ENCODE measurements around the gene ZNF32.
A peak's percentile ranks its signal among the peaks of the same experiment; 100 is the strongest.
"Not testable (repeated sequence)": the region's sequence is repeated elsewhere in the genome, so short reads cannot be mapped to it uniquely, and the experiment has no call there.

The ZNF32 gene

DNA sequence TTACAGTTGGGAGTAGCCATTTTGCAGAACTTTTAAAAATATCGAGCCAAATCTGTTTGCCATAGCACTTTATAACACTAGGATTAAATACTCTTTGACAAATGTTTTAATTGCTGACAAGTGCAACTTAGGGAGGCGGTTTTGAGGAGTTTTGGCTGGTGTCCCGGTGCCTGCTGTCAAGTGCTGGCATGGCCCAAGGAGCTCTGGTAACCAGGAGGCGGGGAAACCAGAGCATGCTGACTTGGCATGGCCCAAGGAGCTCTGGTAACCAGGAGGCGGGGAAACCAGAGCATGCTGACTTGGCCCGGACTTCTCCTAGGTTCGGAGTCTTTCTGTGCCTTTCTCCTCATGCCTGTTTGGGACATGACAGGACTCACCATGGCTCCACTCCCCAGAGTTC, 30.8 kb upstream of the ZNF32 start:
- no peak for DNase-seq

DNA sequence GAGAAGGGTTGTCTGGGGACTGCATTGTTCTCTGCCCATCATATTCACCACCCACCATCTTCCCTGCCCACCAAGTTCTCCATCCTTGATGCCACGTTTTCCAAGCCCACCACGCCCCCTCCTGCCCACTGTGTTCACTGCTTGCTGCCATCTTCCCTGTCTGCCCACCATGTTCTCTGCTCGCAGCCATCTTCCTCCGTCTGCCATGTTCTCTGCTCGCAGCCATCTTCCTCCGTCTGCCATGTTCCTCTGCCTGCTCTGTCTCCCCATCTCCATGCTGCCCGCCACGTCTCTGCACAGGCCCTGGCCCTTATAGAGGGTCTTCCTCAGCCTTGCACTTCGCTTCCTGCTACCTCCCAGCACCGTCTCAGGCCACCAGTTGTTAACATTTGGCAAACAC, 30.0 kb upstream of the ZNF32 start:
- DNase-seq = no peak

DNA sequence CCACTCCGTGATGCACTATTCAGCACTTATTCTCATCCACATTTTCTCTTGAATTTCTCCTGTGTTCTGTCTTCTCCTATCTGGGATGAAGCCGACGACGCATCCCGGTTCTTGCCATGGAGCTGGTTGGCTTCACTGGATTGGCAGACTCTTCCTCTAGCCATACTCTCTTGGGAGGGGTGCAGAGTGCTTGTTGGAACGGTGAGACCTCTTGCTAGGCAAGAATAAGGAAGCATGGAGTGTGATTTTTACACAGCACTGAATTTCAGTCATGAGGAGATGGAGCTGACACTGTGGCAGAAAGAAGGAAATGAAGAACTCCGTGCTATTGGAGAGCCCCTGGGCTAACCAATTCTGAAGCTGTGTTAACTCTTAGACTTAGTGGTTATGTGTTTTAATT, 28.2 kb upstream of the ZNF32 start:
- DNase-seq = no peak

DNA sequence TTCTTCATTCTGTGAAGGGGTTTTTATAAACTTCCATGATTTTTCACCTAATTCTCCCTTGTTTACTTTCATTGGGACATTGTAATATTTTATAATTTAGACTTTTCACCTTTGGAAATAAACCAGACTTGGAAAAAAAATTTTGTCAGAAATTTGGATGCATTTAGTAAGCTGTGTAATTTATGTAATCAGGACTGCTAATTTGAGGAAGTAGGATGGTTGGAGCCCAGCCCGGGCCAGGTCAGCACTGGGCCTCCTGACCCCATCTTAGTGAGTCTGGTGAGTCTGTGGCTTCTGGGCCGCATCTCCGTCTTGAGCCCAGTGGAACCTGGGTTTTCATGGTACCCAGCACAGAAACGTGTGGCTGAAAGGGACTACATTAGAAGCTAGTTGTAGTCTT, 27.6 kb upstream of the ZNF32 start:
- no peak for DNase-seq

DNA sequence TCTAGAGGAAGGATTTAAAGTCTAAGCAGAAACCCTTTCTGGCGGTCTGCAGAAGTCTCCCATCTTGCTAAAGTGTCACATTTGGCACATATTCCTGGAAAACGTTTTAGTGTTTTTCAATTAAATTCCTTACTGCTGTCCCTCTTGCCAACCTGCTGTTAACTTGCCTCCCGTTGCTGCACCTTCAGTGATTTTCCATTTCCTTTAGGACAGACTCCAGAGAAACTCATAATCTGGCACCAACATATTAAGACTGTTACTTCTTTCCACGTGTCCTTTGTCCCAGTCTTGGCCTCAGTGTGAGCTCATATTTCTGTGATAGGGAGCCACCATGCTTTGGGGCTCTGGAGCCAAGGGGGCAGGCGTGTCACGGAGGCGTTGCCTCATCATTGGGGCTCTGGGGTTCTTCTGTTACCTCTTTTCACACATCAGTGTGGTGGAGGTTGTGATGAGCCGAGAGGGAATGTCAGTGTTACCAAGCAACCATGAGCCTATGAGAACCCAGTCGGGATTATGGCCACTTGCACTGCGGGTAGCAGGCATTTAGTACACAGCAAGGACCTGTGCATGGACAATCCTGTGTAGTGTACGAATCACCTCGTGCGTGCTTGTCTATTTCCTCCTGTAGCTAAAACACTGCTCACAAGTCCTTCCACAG, 26.0 kb upstream of the ZNF32 start:
- no peak for DNase-seq

DNA sequence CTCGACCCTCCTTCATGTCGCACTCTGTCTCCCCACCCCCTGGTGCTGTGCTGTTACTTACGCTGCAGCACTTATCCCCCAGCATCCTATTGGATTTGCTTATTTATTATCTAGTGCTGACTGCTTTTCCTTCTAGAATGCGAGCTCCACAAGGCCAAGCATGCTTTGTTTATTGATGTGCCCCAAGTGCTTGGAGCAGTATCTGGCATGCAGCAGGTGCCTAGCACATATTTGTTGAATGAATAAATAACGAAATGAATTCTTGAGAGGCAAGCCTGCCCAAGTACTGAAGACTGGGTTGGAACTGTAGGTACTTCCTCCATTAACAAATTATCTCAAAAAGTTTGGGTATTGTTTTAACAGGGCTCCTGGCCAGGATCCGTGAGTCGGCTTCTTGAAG, 24.8 kb upstream of the ZNF32 start:
- no peak for DNase-seq

DNA sequence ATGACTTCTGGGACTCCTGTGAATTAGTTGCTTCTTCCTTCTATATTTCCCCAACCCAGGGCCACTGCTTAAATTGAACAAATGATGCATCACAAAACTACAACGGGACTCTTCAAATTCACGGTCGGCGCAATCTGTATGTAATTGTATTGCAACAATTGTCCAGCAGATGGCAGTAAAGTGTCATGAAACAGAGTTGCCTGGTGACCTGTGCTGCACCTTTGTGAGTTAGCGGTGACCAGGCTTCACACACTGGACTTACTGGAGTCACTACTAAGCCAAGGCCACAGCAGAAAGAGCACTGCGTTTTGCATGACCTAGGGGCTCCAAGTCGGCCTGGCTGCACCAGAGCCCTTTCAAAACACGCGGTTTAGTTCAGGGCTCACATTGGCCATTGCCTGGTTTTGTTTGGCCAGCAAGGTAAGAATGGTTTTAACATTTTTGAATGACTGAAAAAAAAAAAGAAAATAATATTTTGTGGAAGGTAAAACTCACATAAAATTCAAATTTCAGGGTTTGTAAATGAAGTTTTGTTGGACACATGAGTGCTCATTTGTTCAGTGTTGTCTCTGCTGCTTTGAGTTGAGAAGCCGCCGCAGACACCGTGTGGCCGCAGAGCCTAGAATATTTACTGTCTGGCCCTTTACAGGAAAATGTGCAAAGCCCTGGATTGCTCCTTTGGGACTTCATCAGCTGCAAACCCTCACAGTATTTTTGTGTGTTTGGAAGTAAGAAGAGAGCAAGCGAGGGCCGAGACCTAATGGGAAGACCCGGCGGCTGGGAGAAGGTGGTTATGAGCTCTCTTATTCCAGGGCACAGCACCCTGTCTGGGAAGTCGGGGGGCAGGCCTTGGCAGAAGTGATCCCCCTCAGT, 23.2 kb upstream of the ZNF32 start:
- peak; percentile 28 for DNase-seq

DNA sequence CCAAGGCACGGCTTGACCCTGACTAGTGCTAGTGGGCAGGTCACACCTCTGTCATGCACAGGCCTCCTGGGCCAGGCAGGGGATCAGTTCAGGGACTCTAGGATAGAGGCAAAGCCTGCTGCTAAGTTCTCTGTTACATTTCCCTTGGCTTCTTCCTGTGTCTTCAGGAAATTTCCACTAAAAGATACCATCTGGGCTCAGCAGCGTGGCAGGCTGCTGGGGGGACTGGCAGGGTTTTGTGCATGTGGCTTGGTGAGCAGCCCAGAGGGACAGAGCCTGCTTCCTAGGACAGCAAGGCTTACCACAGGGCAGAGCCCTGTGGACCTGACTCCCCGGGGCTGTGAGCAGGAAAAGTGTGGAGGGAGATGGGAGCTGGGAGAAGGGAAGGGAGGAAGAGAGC, 20.7 kb upstream of the ZNF32 start:
- DNase-seq = no peak

DNA sequence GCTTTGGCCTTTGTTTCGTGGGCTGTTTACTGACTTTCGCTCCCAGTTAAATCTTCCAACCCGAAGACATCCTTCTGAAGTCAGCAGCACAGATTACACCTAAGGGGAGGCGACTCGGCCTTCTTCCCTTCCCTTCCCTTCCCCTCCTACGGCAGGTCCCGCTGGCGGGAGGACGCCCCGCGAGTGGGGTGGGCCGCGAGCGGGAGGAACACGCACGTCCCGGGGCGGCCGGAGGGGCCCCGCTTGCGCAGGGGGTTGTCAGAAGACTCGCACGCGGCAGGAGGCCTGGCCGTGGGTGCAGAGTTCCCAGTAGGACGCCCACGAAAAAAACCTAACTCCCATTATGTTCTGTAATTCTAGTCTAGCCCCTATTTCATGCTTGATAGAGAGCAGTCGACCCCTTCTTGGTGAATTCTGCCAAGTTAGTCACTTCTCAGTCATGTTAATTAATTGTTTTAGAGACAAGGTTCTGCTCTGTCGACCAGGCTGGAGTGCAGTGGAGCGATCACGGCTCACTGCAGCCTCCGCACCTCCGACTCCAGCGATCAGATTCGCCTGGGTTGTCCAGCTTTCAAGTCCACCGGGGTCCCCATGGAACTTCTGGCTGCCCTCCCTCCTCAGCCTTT, 19.2 kb upstream of the ZNF32 start:
- DNase-seq = no peak

DNA sequence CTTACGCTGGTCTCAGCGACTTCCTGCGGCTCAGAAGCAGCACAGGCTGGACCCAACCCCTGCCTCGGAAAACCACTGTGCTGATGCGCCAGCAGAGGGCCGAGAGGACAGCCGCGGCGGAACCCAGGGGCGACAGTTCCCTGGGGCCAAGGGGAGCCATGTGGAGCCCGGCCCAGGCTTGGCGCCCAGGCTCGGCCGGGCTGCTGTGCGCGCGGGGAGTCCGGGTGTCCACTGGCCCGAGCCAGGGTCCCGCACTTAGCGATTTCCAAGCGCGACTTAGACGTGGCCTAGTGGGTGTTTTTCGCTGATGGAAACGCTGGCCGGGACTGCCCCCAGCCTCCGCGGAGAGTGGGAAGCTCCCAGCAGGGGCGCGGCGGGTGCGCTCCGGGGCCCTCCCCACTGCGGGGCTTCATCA, 18.6 kb upstream of the ZNF32 start:
- DNase-seq = no peak

DNA sequence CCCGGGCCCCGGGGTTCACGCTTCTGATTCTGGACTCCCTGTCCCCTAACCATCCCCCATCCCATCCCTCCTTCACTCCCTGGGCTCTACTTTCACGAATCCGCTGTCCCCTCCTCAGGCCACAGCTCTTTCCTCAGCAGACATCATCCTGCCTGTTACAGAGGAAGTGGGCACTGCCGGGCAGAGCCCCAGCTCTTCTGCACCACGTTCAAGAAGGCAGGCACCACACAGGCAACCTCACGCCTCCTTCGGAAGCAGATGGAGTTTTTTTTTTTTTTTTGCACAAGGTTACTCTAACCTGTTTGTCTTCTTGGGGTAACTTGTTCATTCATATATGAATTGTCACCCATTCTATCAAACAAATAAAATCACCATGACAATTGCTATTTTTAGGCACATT, 17.9 kb upstream of the ZNF32 start:
- DNase-seq = no peak

DNA sequence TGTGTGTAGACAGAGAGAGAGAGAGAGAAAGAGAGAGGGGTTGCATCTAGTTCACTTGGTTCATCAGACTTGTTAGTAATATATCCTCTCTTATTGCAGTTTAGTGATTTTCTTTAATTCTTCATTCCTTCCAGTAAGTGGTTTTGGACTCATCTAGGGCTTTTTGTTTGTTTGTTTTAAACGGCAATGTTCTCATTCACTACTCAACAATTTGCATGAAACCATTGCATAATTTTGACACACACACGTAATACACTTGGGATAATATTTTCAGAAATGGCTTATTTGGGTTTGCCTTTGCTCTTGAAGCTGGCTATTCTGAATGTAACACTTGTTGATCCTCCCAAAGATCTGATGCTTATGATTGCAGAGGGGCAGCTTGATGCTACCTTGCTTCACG, 16.4 kb upstream of the ZNF32 start:
- DNase-seq = no peak

DNA sequence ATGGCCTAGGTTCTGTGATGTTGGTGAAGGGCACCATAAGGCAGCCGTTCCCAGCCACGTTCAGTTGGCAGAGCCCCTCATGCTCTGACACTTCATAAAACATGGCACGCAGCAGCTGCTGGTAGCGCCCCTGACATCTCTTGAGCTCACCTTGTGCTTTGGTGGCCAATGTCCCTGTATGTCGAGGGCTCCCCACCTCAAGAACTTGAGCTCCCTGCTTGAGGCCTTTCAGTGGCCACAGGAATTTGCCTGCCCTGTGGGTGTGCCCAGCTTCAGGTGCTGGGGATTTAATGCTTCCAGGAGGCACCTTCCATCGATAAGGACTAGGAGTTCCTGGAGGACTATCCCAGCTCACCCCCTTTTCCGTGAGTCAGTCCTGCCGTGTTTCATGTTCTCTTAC, 9.5 kb upstream of the ZNF32 start:
- no peak for DNase-seq

DNA sequence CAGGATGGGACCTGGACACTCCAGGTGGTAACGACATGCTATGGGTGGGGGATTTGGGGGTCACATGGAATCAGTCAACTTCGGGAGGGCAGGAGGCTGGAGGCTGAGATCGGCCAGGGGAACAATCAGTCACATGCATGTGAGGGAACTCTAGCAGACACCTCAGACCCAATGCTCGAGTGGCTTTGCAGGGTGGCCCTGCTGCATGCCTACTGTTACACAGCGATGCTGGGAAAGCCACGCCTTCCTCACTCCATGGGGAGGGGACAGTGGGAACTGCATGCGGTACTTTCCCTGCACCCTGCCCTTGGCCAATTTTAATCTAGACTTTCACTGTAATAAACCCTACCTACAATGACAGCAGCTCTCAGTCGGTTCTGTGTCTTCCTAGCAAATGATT, 6.6 kb upstream of the ZNF32 start:
- no peak for DNase-seq

DNA sequence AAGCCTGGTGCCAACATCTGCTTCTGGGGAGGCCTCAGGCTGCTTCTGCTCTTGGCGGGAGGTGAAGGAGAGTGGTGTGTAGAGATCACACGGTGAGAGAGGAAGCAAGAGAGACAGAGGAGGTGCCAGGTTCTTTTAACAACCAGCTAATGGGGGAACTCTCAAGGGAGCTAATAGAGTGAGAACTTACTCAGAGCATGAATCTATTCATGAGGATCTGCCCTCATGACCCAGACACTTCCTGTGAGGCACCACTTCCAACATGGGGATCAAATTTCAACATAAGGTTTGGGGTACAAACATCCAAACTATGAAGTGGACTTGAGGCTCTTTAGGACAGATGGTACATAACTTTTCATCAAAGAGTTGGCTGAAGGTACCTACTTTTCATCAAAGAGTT, 5.1 kb upstream of the ZNF32 start:
- DNase-seq = no peak

DNA sequence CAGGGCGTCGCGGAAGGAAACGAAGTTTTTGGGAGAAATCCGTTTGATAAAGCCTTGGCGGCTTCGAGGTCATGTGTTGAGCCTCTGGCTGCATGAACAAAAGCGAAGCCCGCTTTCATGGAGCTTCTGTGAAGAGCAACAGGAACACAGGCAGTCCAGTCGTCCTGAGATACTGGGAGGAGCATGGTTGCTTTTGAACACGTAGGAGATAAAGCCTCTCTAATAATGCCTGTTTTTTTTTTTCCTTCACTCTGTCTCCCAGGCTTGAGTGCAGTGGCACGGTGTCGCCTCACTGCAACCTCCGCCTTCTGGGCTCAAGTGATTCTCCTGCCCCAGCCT, 473 bp upstream of the ZNF32 start:
- DNase-seq = no peak

DNA sequence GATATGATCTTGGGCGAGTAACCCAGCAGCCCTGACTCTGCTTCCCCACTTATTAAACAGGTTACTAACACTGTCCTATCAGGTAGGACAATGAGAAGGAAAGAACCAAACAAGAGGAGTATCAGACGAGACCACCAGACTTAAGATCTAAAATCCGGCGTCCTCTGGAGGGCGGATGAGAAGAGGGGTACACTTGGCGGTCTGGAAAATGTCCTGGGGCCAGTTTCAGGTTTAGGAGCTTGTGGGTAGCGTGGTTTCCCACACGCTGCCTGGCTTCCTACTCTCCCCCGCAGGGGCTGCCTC, 635 bp downstream of the ZNF32 start:
- no peak for DNase-seq

DNA sequence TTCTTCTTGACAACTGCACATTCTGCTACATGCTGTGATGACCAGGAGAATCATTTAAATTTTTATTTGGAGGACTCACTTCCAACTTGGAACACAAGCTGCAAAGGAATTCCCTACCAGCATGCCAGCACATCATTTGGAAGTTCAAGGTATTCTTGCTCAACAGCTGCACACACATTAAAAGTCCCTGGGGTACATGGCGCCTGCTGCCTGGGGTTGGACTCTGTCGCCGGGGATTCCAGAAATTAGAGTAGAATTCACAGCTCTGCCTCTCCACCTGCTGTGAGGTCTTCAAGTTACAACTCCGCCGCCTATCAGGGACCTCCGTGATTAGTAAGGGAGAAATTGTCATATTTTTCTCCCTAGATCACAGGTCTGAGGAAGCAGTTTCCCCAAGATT, 1.1 kb downstream of the ZNF32 start:
- DNase-seq = no peak

DNA sequence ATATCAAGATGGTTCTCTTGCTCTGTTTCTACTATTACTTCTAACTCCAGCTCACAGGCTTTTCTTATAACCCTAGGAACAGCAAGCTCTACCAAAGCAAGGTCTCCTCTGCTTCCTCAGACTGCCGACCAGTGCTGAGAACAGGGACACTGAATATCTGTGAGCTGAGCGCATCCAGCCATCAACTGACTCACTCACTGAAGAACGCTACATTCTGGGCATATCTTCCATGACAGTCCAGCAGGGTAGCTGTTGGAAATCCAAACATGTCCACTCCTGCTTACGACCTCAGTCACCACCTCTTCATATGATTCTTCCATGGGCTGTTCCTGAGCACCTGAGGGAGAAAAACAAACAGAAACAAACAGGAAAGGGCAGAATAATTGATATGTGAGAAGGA, 2.8 kb downstream of the ZNF32 start:
- no peak for DNase-seq

DNA sequence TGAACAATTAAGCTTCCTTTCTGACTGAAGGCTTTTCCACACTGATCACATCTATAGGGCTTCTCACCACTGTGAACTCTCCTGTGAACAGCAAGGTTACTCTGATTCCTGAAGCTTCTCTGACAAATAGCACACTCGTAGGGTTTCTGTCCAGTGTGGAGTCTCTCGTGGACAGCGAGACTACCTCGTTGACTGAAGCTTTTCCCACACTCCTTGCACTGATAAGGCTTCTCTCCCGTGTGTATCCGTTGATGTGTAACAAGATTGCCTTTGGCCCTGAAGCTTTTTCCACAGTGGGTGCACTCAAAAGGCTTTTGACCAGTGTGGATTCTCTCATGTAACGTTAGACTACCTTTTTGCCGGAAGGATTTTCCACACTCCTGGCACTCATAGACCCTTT, 4.4 kb downstream of the ZNF32 start:
- DNase-seq = no peak

DNA sequence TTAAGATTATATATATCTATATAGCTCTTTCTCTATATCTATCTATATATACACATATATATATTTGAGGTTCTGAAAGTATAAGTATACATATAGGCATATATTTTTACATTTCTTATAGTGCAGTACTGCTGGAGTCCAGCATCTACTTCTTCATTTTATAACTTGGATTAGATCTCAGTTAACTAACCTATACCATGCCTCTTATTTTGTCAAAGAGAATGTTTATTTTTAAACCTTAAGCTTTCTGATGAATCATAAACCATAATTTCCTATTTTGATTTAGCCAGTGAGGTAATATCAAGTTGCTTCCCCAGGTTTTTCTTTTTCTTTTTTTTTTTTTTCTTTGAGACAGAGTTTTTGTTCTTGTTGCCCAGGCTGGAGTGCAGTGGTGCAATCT, 8.1 kb downstream of the ZNF32 start:
- DNase-seq = no peak

DNA sequence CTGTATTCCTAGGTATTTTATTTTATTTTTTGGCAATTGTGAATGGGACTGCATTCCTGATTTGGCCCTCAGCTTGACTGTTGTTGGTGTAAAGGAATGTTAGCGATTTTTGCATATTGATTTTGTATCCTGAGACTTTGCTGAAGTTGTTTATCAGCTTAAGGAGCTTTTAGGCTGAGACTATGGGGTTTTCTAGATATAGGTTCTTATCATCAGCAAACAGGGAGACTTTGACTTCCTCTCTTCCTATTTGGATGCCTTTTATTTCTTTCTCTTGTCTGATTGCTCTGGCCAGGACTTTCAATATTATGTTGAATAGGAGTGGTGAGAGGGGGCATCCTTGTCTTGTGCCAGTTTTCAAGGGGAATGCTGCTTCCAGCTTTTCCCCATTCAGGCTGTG, 12.9 kb downstream of the ZNF32 start:
- DNase-seq = not testable (repeated sequence)

DNA sequence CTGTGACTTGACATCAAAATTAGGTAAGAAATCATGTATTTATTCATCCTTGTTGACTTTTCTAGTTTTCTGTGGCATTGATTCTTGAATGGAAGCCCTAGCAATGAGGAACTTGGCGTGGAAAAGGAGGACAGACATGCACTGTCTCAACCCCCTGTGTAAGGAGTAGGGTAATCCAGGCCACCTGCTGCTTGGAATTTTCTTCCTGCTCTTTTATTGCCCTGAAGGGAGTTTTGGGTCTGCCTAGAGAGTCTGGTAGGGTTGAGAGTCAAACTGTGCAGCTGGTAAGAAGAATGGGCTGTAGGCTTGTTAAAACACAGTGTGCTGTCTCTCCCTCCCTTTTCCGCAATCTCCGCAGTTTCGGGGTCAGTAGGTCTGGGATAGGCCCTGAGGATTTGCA, 19.7 kb downstream of the ZNF32 start:
- no peak for DNase-seq

DNA sequence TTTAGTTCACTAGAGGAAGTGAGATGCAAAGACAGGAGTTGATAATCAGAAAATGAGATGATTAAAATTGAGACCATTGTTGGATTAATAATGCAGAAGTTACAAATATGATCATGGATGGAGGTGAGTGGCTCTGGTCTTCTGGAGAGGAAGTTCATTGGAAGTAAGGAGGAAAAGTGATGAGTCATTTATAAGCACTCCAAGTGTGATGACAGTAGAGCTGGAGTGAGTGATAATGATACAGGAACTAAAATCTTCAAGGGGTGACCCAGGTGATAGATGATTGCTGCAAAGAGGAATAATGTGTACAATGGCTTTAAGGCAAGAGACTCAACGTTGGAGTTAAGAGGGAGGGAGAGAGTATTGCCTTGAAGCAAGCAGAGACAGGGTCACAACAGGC, 20.7 kb downstream of the ZNF32 start:
- DNase-seq = no peak

DNA sequence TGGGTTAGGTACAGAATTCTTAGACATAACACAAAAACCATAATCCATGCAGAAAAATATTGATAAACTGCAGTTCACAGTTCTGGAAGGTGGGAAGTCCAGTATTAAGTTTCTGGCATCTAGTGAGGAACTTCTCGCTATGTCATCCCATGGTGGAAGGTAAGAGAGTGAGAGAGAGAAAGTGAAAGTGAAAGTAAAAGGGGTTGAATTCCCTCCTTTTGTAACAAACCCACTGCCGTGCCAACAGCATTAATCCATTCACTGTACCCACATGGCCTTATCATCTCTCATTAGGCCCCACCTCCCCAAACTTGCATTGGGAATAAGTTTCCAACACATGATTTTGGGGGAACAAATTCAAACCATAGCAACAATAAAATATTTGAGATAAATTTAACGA, 25.3 kb downstream of the ZNF32 start:
- DNase-seq = no peak
